ENCODE data around the gene SMARCAD1.

Gene SMARCAD1

GRCh38 chr4:94253036-94253435 lies 45.4 kb downstream of the SMARCAD1 start:
- TF ChIP-seq CTCF (IDR thresholded peaks at IDR 0.05), result no peak

- TF ChIP-seq CTCF (IDR thresholded peaks at IDR 0.05), result no peak
Observed at GRCh38 chr4:94256144-94256783, 48.6 kb downstream of the SMARCAD1 start.

GRCh38 chr4:94256828-94257227 lies 49.2 kb downstream of the SMARCAD1 start:
- TF ChIP-seq CTCF (IDR thresholded peaks at IDR 0.05), result peak; percentile 61

- TF ChIP-seq CTCF (IDR thresholded peaks at IDR 0.05), result no peak
Observed at GRCh38 chr4:94262163-94263016, 54.7 kb downstream of the SMARCAD1 start.

GRCh38 chr4:94267037-94267436 lies 59.4 kb downstream of the SMARCAD1 start:
- TF ChIP-seq CTCF (IDR thresholded peaks at IDR 0.05), result no peak

GRCh38 chr4:94271248-94271647 lies 63.6 kb downstream of the SMARCAD1 start:
- no peak for TF ChIP-seq CTCF (IDR thresholded peaks at IDR 0.05)

- no peak for TF ChIP-seq CTCF (IDR thresholded peaks at IDR 0.05)
Observed at GRCh38 chr4:94274912-94275311, 67.2 kb downstream of the SMARCAD1 start.
